Activated T-cell treated with anti-CD3 and anti-CD28 coated beads, Interleukin-2, amount 50 U/mL, for 72 hours (primary cell): Measurements from ENCODE around the gene ELAVL4. TPM values are rescaled to one million over a fixed set of nuclear protein-coding genes. Genes with fewer than 3 reads are reported as not detected.
A peak's percentile ranks its signal among the peaks of the same experiment; 100 is the strongest.

Experiments used
- ATAC-seq, 2 donors: fragments of 150-1000 bp; cut with Tn5 transposase; replicated peaks in 1 of 2; 2 replicates each; pipeline ENCODE4 v1.10.0; 2021; ENCODE audit warnings: moderate library complexity in 2 of 2, mild to moderate bottlenecking in 1 of 2
- DNase-seq, 2 donors: peaks; one replicate each; pipeline ENCODE4 v3.0.0; 2021 to 2022; ENCODE audit warnings: mixed read lengths in 1 of 2
- H3K27ac Mint-ChIP-seq: one replicate; pipeline ENCODE4 v1.8.0; 2022; ENCODE audit warnings: mild to moderate bottlenecking, moderate library complexity, mixed read lengths
- H3K27me3 Mint-ChIP-seq: one replicate; pipeline ENCODE4 v1.8.0; 2022; ENCODE audit warnings: low read depth, mixed read lengths
- H3K36me3 Mint-ChIP-seq, 2 donors: one replicate each; pipeline ENCODE4 v1.8.0; 2022; ENCODE audit warnings: mixed read lengths in 2 of 2, mild to moderate bottlenecking in 1 of 2; ENCODE audit not compliant: insufficient read depth in 2 of 2
- H3K4me1 Mint-ChIP-seq: one replicate; pipeline ENCODE4 v1.8.0; 2022; ENCODE audit warnings: low read depth, mixed read lengths
- H3K4me3 Mint-ChIP-seq, 2 donors: one replicate each; pipeline ENCODE4 v1.8.0; 2022; ENCODE audit warnings: mild to moderate bottlenecking in 2 of 2, mixed read lengths in 2 of 2, moderate library complexity in 2 of 2
- H3K9me3 Mint-ChIP-seq, 2 donors: one replicate each; pipeline ENCODE4 v1.8.0; 2022; ENCODE audit warnings: mixed read lengths in 2 of 2
- total RNA-seq, 2 donors: library from RNA; stranded (reverse); gene quantifications; one replicate each; pipeline ENCODE4 v1.2.3, GENCODE V29; 2022

Gene ELAVL4
- total RNA-seq, 2 donors from 2014 or later = not detected

DNA sequence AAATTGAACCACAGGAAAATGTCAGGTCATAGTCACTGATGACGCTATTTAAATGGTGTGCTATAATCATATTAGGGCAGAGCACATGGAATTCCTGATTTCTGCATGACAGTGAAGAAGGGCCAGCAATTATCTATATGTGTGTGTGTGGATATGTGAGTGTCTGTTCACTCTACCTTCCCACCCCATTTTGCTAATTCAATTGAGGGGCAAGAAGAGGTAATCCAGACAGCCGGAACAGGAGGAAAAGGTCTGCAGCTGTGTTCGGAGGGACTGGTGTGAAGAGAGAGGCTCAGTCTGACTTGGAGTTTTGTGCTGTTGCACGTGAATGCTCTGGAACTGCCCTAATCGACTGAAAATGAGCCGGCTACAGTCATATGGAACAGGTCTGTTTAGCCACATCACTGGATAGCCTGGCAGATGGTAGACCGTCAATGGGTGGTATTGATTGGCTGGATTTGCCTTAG is 5.1 kb upstream of the ELAVL4 start:
- ATAC-seq = no peak
- Mint-ChIP-seq H3K27me3 (peaks cover 5% of the 10 kb centered on the region), H3K27ac (no peak overlapping the region), H3K9me3 (peaks cover 0 to 1% of the 10 kb centered on the region in 2 donors), H3K4me3 (no peak overlapping the region), H3K4me1 (no peaks in the 10 kb centered on the region), H3K36me3 (no peaks in the 10 kb centered on the region)
- DNase-seq = no peak

DNA sequence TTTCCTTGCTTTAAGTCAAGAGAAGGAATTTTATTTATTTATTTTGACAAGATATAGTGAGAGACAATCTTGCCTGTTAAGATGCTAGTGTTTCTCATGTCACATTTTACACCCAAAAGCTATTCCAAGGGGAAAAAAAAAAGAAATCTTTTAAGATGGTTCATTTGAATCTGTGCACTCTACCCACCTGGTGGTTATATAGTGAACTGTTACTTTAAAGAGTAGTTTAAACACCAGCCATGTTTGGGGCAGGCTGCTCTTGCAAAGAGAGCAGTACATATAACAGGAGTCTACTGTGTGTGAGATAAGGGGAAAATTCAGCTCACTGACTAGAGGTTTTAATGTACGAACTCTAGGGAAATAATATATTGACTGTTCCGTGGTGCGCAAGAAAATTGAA is 3.3 kb upstream of the ELAVL4 start:
- Mint-ChIP-seq H3K9me3 (peaks cover 0 to 1% of the 10 kb centered on the region in 2 donors), H3K36me3 (no peaks in the 10 kb centered on the region), H3K27ac (no peak overlapping the region), H3K4me1 (peaks cover 13% of the 10 kb centered on the region), H3K27me3 (peaks cover 19% of the 10 kb centered on the region), H3K4me3 (no peak overlapping the region)
- ATAC-seq (no peak), DNase-seq (no peak)

DNA sequence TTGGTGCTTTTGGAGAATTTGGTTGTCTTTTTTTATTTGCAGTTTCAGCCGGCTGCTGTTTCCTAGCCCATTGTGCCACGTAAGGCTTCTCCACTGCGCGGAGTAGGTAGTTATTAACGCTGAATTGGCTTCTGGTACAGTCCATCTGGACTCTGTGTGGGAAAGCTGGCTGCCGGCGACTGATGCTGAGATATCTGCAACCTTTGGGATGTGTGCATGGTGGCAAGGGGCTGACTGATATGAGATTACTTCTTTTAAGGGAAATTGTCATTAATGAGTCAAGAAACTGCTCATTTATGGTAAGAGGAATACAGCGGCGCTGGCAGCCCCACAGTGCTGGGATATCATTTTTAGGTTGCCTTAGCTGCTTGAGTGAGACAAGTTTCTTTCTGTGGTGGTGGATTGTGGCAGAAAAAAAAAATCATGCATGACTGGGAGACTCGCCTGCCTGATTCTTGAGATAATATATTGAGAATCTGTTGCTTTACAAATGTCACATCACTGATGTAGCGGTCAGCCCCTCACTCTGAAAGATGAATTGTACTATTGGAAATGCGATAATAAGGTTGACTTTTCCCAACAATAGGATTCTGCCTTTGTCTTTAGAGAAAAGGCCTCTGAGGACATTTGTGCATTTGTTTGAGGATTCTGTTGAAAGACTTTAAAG is 2.5 kb upstream of the ELAVL4 start:
- DNase-seq = no peak
- Mint-ChIP-seq H3K27me3 (peaks cover 23% of the 10 kb centered on the region), H3K9me3 (peaks cover 0 to 1% of the 10 kb centered on the region in 2 donors), H3K36me3 (no peaks in the 10 kb centered on the region), H3K4me3 (no peak overlapping the region), H3K27ac (no peak overlapping the region), H3K4me1 (peaks cover 20% of the 10 kb centered on the region)
- no peak for ATAC-seq

DNA sequence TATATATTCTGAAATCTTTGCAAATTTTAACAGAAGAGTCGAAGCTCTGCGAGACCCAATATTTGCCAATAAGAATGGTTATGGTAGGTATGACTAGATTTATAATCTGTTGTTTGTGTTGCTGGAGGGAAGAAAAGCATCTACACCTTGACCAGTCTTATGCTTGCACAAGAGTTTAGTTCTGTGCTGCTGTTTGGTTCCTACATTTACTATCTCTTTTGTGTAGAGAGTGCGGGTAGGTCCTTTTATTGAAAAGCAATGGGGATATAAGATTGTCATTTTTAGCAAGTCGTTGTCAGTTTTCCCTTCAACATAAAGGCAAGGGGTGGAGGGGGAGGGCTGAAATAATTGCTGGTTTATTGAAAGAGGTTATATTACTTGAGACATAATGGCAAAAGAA is 396 bp downstream of the ELAVL4 start:
- ATAC-seq (no peak), DNase-seq (no peak)
- Mint-ChIP-seq H3K36me3 (no peaks in the 10 kb centered on the region), H3K4me3 (no peak overlapping the region), H3K27ac (no peak overlapping the region), H3K4me1 (peaks cover 20% of the 10 kb centered on the region), H3K9me3 (peaks cover 0 to 1% of the 10 kb centered on the region in 2 donors), H3K27me3 (peaks cover 42% of the 10 kb centered on the region)

GRCh38 chr1:50109647-50110075 is 941 bp downstream of the ELAVL4 start:
- no peak overlapping the region for H3K27ac Mint-ChIP-seq
- H3K4me3 Mint-ChIP-seq = peak overlapping the region; percentile 66 to 73
- peaks cover 20% of the 10 kb centered on the region for H3K4me1 Mint-ChIP-seq
- peaks cover 0 to under 1% of the 10 kb centered on the region in 2 donors for H3K9me3 Mint-ChIP-seq
- peak; percentile 48 to 51 for ATAC-seq
- peaks cover 48% of the 10 kb centered on the region for H3K27me3 Mint-ChIP-seq
- DNase-seq = no peak
- no peaks in the 10 kb centered on the region for H3K36me3 Mint-ChIP-seq

- H3K9me3 Mint-ChIP-seq = no peaks in the 10 kb centered on the region
- no peak for DNase-seq
- ATAC-seq = peak in 1 of 2 donors; percentile 4
- no peak overlapping the region for H3K27ac Mint-ChIP-seq
- peaks cover 20% of the 10 kb centered on the region for H3K4me1 Mint-ChIP-seq
- H3K4me3 Mint-ChIP-seq = peak overlapping the region; percentile 66 to 73
- peaks cover 48% of the 10 kb centered on the region for H3K27me3 Mint-ChIP-seq
- H3K36me3 Mint-ChIP-seq = no peaks in the 10 kb centered on the region
Measured at GRCh38 chr1:50110151-50110550, 1.4 kb downstream of the ELAVL4 start.

DNA sequence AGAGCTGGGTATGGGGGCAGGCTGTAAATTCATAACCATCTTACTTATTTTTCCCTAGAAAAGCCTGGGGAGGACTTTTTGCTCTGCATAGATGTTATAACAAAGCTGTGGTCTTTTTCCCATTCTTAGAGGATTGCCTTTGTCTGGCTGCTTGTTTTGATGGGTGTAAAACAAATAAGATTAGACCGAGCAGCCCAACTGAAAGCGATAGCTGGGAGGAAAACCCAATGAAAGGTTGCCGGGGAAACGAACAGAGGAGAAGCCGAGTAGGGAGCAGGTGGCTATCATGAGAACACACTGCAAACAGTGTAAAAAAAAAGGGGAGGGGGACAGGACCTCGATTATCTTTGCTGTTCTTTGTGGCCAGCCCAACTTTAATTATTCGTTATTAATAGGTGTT is 1.9 kb downstream of the ELAVL4 start:
- Mint-ChIP-seq H3K9me3 (no peaks in the 10 kb centered on the region), H3K4me3 (peak overlapping the region; percentile 66 to 73), H3K4me1 (peaks cover 20% of the 10 kb centered on the region), H3K36me3 (no peaks in the 10 kb centered on the region), H3K27me3 (peaks cover 48% of the 10 kb centered on the region), H3K27ac (no peak overlapping the region)
- DNase-seq (no peak), ATAC-seq (no peak)

- Mint-ChIP-seq H3K9me3 (no peaks in the 10 kb centered on the region), H3K27me3 (peaks cover 48% of the 10 kb centered on the region), H3K4me3 (no peak overlapping the region), H3K27ac (no peak overlapping the region), H3K36me3 (no peaks in the 10 kb centered on the region), H3K4me1 (peaks cover 20% of the 10 kb centered on the region)
- ATAC-seq (no peak), DNase-seq (no peak)
Measured at GRCh38 chr1:50111503-50111902, 2.8 kb downstream of the ELAVL4 start.

- Mint-ChIP-seq H3K27me3 (peaks cover 48% of the 10 kb centered on the region), H3K4me3 (no peak overlapping the region)
Measured at GRCh38 chr1:50112193-50112592, 3.5 kb downstream of the ELAVL4 start.

DNA sequence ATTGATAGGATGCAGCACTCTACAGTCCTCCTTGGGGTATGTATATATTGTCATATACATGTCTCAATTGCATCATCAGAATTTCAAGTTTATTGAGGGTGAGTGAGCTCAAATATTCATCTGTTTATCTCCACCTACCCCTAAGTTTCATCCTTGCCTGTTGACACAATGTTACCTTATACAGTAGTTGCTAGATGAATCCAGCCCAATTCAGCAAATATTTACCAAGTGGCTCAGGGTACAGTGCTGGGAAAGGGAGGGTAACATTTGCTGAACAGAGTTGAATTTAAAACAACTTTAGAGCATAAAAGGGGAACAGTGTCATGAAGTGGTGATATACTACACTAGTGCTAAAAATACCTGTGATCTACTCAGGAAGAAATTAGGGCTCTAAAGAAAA is 14.4 kb downstream of the ELAVL4 start:
- Mint-ChIP-seq H3K9me3 (peaks cover 0 to 1% of the 10 kb centered on the region in 2 donors), H3K27me3 (peaks cover 18% of the 10 kb centered on the region), H3K4me1 (no peaks in the 10 kb centered on the region), H3K4me3 (no peak overlapping the region), H3K36me3 (no peaks in the 10 kb centered on the region), H3K27ac (no peak overlapping the region)
- ATAC-seq = no peak
- no peak for DNase-seq

More at GRCh38 chr1:50112193-50112592, 3.5 kb downstream of the ELAVL4 start:
- H3K9me3 Mint-ChIP-seq = no peaks in the 10 kb centered on the region
- ATAC-seq = no peak
- H3K4me1 Mint-ChIP-seq = peaks cover 20% of the 10 kb centered on the region
- DNase-seq = no peak
- H3K36me3 Mint-ChIP-seq = no peaks in the 10 kb centered on the region
- H3K27ac Mint-ChIP-seq = no peak overlapping the region

- no peak for ATAC-seq
- no peaks in the 10 kb centered on the region for H3K4me1 Mint-ChIP-seq
- DNase-seq = no peak
- H3K9me3 Mint-ChIP-seq = peaks cover 0 to 2% of the 10 kb centered on the region in 2 donors
- no peak overlapping the region for H3K27ac Mint-ChIP-seq
- H3K27me3 Mint-ChIP-seq = peaks cover 9% of the 10 kb centered on the region
- no peak overlapping the region for H3K4me3 Mint-ChIP-seq
- no peaks in the 10 kb centered on the region for H3K36me3 Mint-ChIP-seq
Measured at GRCh38 chr1:50126927-50127715, 18.4 kb downstream of the ELAVL4 start.

GRCh38 chr1:50129201-50129600 is 20.5 kb downstream of the ELAVL4 start:
- no peak overlapping the region for H3K4me3 Mint-ChIP-seq
- no peaks in the 10 kb centered on the region for H3K27me3 Mint-ChIP-seq
- ATAC-seq = no peak
- H3K4me1 Mint-ChIP-seq = no peaks in the 10 kb centered on the region
- H3K36me3 Mint-ChIP-seq = no peaks in the 10 kb centered on the region
- no peak for DNase-seq
- H3K9me3 Mint-ChIP-seq = peaks cover 0 to 2% of the 10 kb centered on the region in 2 donors
- no peak overlapping the region for H3K27ac Mint-ChIP-seq

DNA sequence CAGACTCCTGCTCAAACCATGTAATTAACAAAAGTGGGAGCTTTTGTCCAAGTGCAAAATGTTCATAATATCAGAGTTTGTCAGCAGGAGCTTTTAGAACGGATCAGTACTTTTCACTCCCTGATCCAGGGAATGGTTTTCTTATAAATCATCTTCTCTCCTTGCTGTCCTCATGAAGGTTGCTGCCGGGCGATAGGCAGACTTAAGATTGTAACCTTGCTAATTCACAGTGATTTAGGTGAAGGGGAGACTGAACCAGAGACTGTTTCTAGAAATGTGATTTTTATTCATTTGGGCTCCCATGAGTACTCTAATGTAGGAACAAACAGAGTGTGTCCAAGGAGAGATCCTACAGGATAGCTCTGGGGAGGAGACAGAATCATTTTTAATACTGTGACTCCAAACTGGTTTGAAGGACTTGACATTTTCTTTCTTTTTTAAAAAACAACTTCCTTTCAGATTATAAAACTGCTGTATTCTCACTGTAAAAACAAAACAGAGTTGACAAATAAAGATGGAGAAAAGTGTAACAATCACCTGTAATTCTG is 23.7 kb downstream of the ELAVL4 start:
- DNase-seq (no peak), ATAC-seq (no peak)
- Mint-ChIP-seq H3K9me3 (peaks cover 0 to 2% of the 10 kb centered on the region in 2 donors), H3K36me3 (no peaks in the 10 kb centered on the region), H3K27me3 (no peaks in the 10 kb centered on the region), H3K4me3 (no peak overlapping the region), H3K27ac (no peak overlapping the region), H3K4me1 (no peaks in the 10 kb centered on the region)
